Stromal cell of bone marrow (primary cell): ENCODE measurements around the gene CMC1.
A peak's percentile ranks its signal among the peaks of the same experiment; 100 is the strongest.

Experiments used
- DNase-seq: peaks from one replicate; pipeline ENCODE4 v3.0.0-alpha.2; 2012; ENCODE audit warnings: low read depth

CMC1 gene

GRCh38 chr3:28300345-28300962 is 59.0 kb downstream of the CMC1 start:
- no peak for DNase-seq

- DNase-seq: no peak
These were observed 60.3 kb downstream of the CMC1 start for GRCh38 chr3:28301688-28302087.

- DNase-seq: no peak
These were observed 66.8 kb downstream of the CMC1 start for GRCh38 chr3:28308196-28308595.

DNA sequence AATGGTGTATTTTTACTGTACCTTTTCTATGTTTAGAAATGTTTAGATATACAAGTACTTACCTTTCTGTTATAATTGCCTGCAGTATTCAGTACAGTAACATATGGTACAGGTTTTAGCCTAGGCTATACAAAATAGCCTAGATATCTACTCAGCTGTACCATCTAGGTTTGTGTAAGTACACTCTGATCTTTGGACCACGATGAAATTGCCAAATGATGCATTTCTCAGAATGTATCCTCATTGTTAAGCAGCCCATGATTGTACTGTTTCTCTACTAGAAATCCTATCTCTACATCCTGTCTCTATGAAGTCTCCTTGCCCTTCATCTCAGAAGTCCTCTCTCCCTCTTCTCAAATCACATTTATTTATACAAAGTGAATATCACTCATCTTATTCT is 74.3 kb downstream of the CMC1 start:
- DNase-seq: no peak

- no peak for DNase-seq
These were observed 74.8 kb downstream of the CMC1 start for GRCh38 chr3:28316226-28316625.

- peak; percentile 23 for DNase-seq
These were observed 76.1 kb downstream of the CMC1 start for GRCh38 chr3:28317438-28318022.

GRCh38 chr3:28320981-28321380 is 79.6 kb downstream of the CMC1 start:
- DNase-seq: no peak

DNA sequence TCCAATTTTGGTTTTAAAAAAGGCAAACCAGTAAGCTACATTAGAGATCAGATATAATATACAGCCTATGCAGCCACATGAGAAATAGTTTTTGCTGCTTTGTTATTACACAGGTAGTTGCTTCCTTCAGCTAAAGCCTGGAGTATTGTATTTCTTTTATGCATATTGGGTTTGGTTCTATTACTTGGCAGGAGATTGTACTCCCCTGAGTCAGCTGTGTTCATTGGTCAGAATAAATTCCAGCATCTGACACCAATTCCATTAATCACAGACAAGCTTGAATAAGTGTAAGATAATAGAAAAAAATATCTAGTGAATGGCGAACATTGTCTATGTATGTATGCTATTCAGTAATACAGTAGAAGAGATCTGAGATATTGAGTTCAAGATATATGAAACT is 81.0 kb downstream of the CMC1 start:
- peak; percentile 17 for DNase-seq

- DNase-seq: peak; percentile 16
These were observed 85.1 kb downstream of the CMC1 start for GRCh38 chr3:28326458-28326926.

GRCh38 chr3:28328188-28329151 is 87.1 kb downstream of the CMC1 start:
- DNase-seq: peak; percentile 10

- DNase-seq: no peak
These were observed 93.1 kb downstream of the CMC1 start for GRCh38 chr3:28334552-28334951.

GRCh38 chr3:28335246-28335645 is 93.8 kb downstream of the CMC1 start:
- DNase-seq: no peak

GRCh38 chr3:28337230-28337629 is 95.8 kb downstream of the CMC1 start:
- no peak for DNase-seq

GRCh38 chr3:28343144-28343543 is 101.7 kb downstream of the CMC1 start:
- DNase-seq: no peak

DNA sequence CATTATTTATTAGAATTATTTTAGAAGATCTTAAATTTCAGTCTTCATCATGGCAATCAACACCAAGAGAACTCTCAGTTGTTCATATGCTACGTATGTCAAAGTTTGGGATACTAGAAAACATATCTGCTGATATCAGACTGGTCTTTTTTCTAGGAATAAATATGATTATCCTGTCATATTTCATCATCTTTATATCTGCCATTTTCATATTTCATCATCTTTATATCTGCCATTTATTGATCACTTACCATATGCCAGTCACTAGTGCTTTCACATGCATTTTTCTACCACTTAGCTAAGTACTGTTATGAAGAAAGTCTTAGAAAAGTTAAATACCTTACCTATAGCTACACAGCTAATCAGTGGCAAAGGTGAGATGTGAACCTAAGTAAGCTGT is 104.3 kb downstream of the CMC1 start:
- no peak for DNase-seq

- DNase-seq: peak; percentile 71
These were observed 106.2 kb downstream of the CMC1 start for GRCh38 chr3:28347374-28348264.

DNA sequence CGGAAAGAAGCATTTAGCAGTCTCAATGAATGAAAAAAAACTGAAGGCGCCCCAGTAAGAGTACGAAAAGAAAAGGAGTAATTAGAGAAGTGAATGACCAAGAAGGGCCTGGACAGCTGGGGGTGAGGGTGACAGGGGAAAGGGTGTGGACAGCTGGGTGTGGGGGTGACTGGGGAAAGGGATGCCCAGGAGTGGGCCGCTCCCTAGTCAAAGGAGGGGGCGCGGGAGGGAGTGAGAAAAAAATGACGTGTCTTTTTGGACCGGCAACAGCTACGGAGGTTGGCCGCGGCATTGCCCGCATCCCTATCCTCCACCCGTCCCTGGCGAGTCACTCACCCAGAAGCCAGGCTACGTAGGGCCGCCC is 106.8 kb downstream of the CMC1 start:
- peak; percentile 92 for DNase-seq

- DNase-seq: peak; percentile 89
These were observed 107.4 kb downstream of the CMC1 start, which contains the start of the genes AZI2 and ZCWPW2 for GRCh38 chr3:28348629-28349468. Gene AZI2, minus strand, starts transcription at chr3:28348824. Its CDS starts 8,207 bp downstream, at chr3:28340617. Gene ZCWPW2, plus strand, starts transcription at chr3:28348721. Its CDS starts 64,348 bp downstream, at chr3:28413069.

DNA sequence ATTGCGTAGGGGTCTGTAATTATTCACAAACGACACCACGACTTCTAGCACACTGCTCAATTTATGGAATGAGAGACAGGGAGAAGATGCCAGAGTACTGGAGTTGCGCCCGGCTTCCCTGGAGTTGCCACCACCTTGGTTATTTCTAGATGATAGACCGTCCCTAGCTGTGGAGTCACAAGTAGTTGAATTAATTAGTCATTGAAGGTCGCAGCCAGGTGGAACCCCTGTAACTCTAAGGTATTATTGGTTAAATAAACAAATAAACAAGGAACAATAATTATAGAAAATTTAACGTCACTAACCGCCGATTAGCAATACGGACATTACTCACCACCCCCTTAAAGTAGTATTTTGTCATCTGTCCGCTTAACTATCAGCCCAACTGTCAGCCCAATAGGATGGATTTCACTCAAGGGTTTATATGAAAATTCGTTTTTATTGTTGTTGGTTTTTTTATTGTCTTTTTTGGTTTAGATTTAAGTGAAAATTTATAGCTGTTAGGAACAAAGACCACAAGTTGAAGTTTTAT is 108.1 kb downstream of the CMC1 start:
- peak; percentile 11 for DNase-seq
